Keratinocyte (primary cell): ENCODE measurements around the gene STXBP1. TPM values are rescaled to one million over a fixed set of nuclear protein-coding genes. Genes with fewer than 3 reads are reported as not detected.

Experiments used
- DNase-seq: peaks from one replicate; pipeline ENCODE4 v3.0.0-alpha.2; 2011; ENCODE audit warnings: low read depth, missing footprints, low spot score
- FAIRE-seq: peaks from 2 replicates; lab custom pipeline; 2011; peaks lifted over from hg19 to GRCh38; lab: Jason Lieb, UNC
- H2AFZ ChIP-seq: 2 replicates; pipeline ENCODE4 v1.6.0; 2012; ENCODE audit warnings: low read length, control low read depth, inconsistent platforms; ENCODE audit not compliant: control insufficient read depth
- H3K27ac ChIP-seq: 2 replicates; pipeline ENCODE4 v1.5.1; 2011; ENCODE audit warnings: low read length; ENCODE audit not compliant: control insufficient read depth, insufficient read depth
- H3K27me3 ChIP-seq: 3 replicates; pipeline ENCODE4 v1.6.0; 2011; ENCODE audit warnings: low read length; ENCODE audit not compliant: control insufficient read depth, insufficient read depth; ENCODE audit errors: extremely low read depth
- H3K36me3 ChIP-seq, 2 experiments: 2 replicates in 1 of 2; 3 replicates in 1 of 2; pipeline ENCODE4 v1.5.1; 2011; ENCODE audit warnings: low read length in 2 of 2, mild to moderate bottlenecking in 1 of 2; ENCODE audit not compliant: control insufficient read depth in 2 of 2, insufficient read depth in 2 of 2; ENCODE audit errors: extremely low read depth in 1 of 2
- H3K4me1 ChIP-seq: 3 replicates; pipeline ENCODE4 v1.5.1; 2011; ENCODE audit warnings: low read length; ENCODE audit not compliant: control insufficient read depth, insufficient read depth; ENCODE audit errors: extremely low read depth
- H3K4me2 ChIP-seq: 3 replicates; pipeline ENCODE4 v1.6.0; 2011; ENCODE audit warnings: low read depth, low read length; ENCODE audit not compliant: control insufficient read depth, insufficient read depth; ENCODE audit errors: extremely low read depth
- H3K4me3 ChIP-seq, 3 experiments: fragments of 200-600 bp in 1 of 3; sonication (generic) in 1 of 3; 2 replicates in 2 of 3; 3 replicates in 1 of 3; pipeline ENCODE4 v1.5.1; 2011 to 2016; ENCODE audit warnings: low read length in 3 of 3, mild to moderate bottlenecking in 3 of 3, control low read depth in 2 of 3, inconsistent platforms in 1 of 3, low read depth in 1 of 3, mixed read lengths in 1 of 3, mixed run types in 1 of 3, moderate library complexity in 1 of 3; ENCODE audit not compliant: control insufficient read depth in 2 of 3, insufficient read depth in 2 of 3; ENCODE audit errors: extremely low read depth in 1 of 3
- H3K79me2 ChIP-seq: 2 replicates; pipeline ENCODE4 v1.6.0; 2012; ENCODE audit warnings: low read length; ENCODE audit not compliant: control insufficient read depth, insufficient read depth
- H3K9ac ChIP-seq: 3 replicates; pipeline ENCODE4 v1.6.0; 2011; ENCODE audit warnings: low read length; ENCODE audit not compliant: control insufficient read depth, insufficient read depth; ENCODE audit errors: extremely low read depth
- H3K9me1 ChIP-seq: 3 replicates; pipeline ENCODE4 v1.6.0; 2011; ENCODE audit warnings: low read length; ENCODE audit not compliant: control insufficient read depth, insufficient read depth; ENCODE audit errors: extremely low read depth
- H3K9me3 ChIP-seq: 2 replicates; pipeline ENCODE4 v1.5.1; 2012; ENCODE audit warnings: low read depth, low read length; ENCODE audit not compliant: control insufficient read depth
- H4K20me1 ChIP-seq: 3 replicates; pipeline ENCODE4 v1.6.0; 2011; ENCODE audit warnings: low read length; ENCODE audit not compliant: control insufficient read depth, insufficient read depth; ENCODE audit errors: extremely low read depth
- CTCF ChIP-seq, 3 experiments: IDR thresholded peaks in 1 of 3; conservative IDR thresholded peaks in 1 of 3; optimal IDR thresholded peaks in 1 of 3; 2 replicates in 2 of 3; 3 replicates in 1 of 3; pipeline versions ENCODE3 to v1.5.1; 2011; ENCODE audit warnings: low read length in 3 of 3, mild to moderate bottlenecking in 3 of 3, moderate library complexity in 2 of 3, control low read depth in 1 of 3, inconsistent platforms in 1 of 3; ENCODE audit not compliant: insufficient read depth in 2 of 3; ENCODE audit errors: extremely low read depth in 1 of 3
- EZH2 ChIP-seq: IDR thresholded peaks from one replicate; pipeline ENCODE4 v1.6.1; 2012; ENCODE audit warnings: inconsistent platforms, mild to moderate bottlenecking, low read length, moderate library complexity
- dilution Hi-C: fragments of 300-500 bp; cut with MboI; formaldehyde crosslinking; loops from one replicate; pipeline ENCODE4 v1.7.0; 2020; ENCODE audit warnings: low sequenced_read_pairs; ENCODE audit not compliant: extremely low pct_ligation_motif_present
- polyA plus RNA-seq, 5 experiments: library from polyadenylated mRNA; depleted of rRNA in 3 of 5; stranded (reverse) in 3 of 5; stranded (forward) in 1 of 5; unstranded in 1 of 5; fragments of >200 nt; gene quantifications; 1 replicate in 1 of 5; 2 replicates in 3 of 5; 3 replicates in 1 of 5; pipeline versions ENCODE4 v1.2.1 to v1.2.3, GENCODE V29; 2011 to 2012; ENCODE audit warnings: missing spikeins in 2 of 5, low read depth in 1 of 5, low replicate concordance in 1 of 5

The STXBP1 gene
- polyA plus RNA-seq, 1 donor (not counting 4 experiments of a cell fraction or from before 2014, with no cell fraction given) = 17.1 TPM

GRCh38 chr9:127684576-127684975 is 72.5 kb downstream of the STXBP1 start:
- no peak for DNase-seq
- H3K27me3 ChIP-seq = no peaks in the 10 kb centered on the region
- H3K36me3 ChIP-seq = peaks cover 22 to 34% of the 10 kb centered on the region in 2 experiments
- no peaks in the 10 kb centered on the region for H3K9me1 ChIP-seq
- peaks cover 3% of the 10 kb centered on the region for H3K4me1 ChIP-seq
- H4K20me1 ChIP-seq = no peaks in the 10 kb centered on the region
- H3K27ac ChIP-seq = no peak overlapping the region
- TF ChIP-seq CTCF (optimal IDR thresholded peaks at IDR 0.05 in 1 of 3, IDR thresholded peaks at IDR 0.05 in 1 of 3, conservative IDR thresholded peaks at IDR 0.05 in 1 of 3; ENCODE audit: extremely low read depth in 1 of 3, insufficient read depth in 2 of 3, low read length in 3 of 3) (no peak), EZH2 (no peak)
- H2AFZ ChIP-seq = no peak overlapping the region
- dilution Hi-C loops = no loop called here
- no peak overlapping the region for H3K4me3 ChIP-seq
- H3K4me2 ChIP-seq = no peak overlapping the region
- no peak for FAIRE-seq
- no peak overlapping the region for H3K9ac ChIP-seq
- no peaks in the 10 kb centered on the region for H3K79me2 ChIP-seq
- H3K9me3 ChIP-seq = no peaks in the 10 kb centered on the region

GRCh38 chr9:127686461-127687393 is 74.7 kb downstream of the STXBP1 start:
- H3K36me3 ChIP-seq = peaks cover 21 to 31% of the 10 kb centered on the region in 2 experiments
- DNase-seq = no peak

More at GRCh38 chr9:127686461-127687393, 74.7 kb downstream of the STXBP1 start:
- H2AFZ ChIP-seq = no peak overlapping the region
- no peaks in the 10 kb centered on the region for H3K79me2 ChIP-seq
- H3K9me3 ChIP-seq = no peaks in the 10 kb centered on the region
- H3K27ac ChIP-seq = no peak overlapping the region
- no peaks in the 10 kb centered on the region for H3K9me1 ChIP-seq
- no peak overlapping the region for H3K9ac ChIP-seq
- dilution Hi-C loops = no loop called here
- no peak overlapping the region for H3K4me2 ChIP-seq
- TF ChIP-seq CTCF (optimal IDR thresholded peaks at IDR 0.05 in 1 of 3, IDR thresholded peaks at IDR 0.05 in 1 of 3, conservative IDR thresholded peaks at IDR 0.05 in 1 of 3; ENCODE audit: extremely low read depth in 1 of 3, insufficient read depth in 2 of 3, low read length in 3 of 3) (no peak), EZH2 (no peak)
- no peaks in the 10 kb centered on the region for H4K20me1 ChIP-seq
- peak; percentile 23 for FAIRE-seq
- peaks cover 3% of the 10 kb centered on the region for H3K4me1 ChIP-seq
- no peaks in the 10 kb centered on the region for H3K27me3 ChIP-seq
- no peak overlapping the region for H3K4me3 ChIP-seq
